HG02943 (cell line): ENCODE measurements around the gene COX8C.

Experiments used
- ATAC-seq: cut with Tn5 transposase; IDR thresholded peaks from one replicate; pipeline ENCODE4 v1.9.1; 2021; ENCODE audit warnings: mild to moderate bottlenecking, low read depth, moderate library complexity; ENCODE audit not compliant: unreplicated experiment

The COX8C gene, protein sequence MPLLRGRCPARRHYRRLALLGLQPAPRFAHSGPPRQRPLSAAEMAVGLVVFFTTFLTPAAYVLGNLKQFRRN

DNA sequence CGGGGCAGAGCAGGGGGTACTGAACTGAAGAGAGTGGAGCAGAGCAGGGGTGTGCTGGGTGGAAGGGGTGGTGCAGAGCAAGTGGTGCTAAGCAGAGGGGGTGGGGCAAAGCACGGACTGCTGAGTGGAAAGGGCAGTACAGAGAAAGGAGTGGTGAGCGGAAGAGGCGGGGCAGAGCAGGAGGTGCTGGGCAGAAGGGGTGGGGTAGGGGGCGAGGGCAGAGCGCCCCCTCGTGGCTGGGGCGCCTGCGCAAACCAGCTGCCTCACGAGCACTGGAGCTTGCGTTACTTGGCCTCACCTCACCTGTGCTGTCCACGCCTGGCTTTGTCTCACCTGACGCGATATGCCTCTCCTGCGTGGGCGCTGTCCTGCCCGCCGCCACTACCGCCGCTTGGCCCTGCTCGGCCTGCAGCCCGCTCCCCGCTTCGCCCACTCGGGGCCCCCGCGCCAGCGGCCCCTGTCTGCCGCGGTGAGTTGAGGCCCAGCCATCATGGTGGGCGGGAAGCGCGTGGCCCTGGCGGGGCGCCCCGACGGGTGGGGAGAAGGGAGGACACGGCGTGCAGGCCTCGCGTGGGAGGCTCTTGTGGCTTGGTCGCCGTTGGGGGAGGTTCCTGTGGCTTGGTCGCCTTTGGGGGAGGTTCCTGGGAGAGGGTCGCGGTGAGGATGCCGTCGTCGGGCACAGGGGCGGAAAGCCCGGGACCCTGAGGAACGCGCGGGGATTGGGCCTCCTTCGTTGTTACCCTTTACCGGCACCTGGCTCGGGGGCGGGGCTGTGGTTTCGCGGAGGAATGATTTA is at the start of gene COX8C:
Gene COX8C (plus strand): TSS at position 257 of the 796 bp plus-strand sequence. CDS start 87 bp downstream, at position 344.
- no peak for ATAC-seq

DNA sequence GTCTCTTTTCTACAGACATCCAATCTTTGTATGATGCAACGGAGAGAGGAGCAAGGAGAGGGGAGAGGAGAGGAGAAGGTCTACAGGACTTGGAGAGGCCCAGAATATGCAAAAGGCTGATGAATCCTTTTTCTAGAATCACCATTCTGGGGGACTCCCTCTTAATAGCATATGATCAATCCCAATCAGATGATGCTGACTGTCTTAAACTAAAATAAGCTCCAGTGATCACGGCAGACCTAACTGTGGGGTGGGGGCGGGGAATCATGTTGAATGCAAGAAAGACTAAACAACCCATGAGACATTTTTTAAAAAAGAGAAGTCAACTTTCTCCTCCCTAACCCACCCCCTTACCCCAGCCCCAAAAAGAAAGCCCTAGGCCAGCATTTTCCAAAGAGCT is 47.6 kb upstream of the COX8C start:
- no peak for ATAC-seq

DNA sequence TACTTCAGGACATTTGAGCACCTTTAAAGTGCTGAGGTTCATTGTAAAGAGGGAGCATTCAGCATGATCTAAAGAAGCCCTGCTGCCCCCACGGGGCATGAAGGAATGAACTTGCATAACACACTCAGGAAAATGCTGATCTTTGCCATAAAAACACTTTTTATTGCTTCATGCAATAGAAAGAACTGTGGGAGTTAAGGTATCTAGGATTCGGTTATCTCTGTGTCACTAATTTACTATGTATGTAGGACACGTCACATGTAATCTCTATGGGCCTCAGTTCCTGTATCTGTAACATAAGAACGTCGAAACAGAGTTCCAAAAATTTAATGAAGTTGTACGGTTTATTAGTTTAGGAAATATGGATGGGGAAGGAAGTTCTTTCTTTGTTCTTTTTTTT is 47.1 kb upstream of the COX8C start:
- no peak for ATAC-seq

DNA sequence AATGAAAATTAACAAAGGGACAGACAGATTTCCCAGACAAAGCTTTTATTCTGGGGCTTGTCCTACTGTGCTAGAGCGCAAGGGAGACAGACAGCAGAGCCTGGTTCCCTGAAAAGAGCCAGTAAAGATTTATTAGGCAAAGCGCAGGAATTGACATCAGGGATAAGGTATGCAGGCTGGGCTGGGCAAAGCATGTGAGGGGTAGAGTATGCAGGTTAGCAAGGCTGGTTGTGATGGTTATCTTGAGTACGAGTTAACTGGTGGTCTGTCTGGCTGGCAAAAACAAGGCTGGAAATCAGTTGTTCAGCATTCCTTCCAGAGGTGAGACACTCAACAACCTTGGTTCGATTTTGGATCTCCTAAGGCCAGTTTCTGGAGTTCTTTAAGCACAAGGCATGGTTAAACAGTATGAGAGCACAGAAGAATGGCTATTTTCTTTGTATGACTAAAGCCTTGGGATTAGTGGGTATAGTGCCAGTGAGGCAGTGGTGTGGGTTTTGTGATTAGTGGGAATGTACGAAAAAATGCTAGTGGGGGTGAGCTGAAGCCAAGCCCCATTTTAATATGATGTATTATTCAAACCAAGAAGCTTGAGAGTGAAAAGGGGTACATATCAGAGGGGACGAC is 45.0 kb upstream of the COX8C start:
- ATAC-seq = no peak

DNA sequence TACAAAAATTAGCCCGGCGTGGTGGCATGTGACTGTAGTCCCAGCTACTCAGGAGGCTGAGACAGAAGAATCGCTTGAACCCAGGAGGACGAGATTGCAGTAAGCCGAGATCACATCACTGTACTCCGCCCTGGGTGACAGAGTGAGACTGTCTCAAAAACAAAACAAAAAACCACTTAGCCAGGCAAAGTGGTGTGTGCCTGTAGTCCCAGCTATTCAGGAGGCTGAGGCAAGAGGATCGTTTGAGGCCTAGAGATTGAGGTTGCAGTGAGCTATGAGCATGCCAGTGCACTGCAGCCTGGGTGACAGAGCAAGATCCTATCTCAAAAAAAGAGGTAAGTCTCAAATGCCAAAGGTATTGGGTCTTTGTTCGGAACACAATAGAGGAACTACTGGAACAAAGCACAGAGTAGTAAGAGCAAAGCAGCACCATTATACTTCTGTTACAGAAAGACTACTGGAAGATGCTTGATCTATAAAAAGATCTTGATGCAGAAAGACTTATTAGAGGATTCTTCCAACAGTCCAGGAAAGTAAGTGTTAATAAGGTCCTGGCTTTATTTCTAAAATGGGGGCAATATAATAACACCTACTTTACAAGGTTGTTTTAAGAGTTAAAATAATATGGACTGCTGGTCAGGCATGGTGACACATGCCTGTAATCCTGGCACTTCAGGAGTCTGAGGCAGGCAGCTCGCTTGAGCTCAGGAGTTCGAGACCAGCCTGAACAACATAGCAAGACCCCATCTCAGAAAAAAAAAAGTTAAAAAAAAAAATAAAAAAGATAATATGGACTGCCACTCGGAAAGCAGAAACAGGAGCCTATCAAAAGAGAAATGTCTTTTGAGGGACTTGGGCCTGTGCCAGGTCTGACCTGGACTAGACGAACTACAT is 44.0 kb upstream of the COX8C start:
- ATAC-seq = no peak

DNA sequence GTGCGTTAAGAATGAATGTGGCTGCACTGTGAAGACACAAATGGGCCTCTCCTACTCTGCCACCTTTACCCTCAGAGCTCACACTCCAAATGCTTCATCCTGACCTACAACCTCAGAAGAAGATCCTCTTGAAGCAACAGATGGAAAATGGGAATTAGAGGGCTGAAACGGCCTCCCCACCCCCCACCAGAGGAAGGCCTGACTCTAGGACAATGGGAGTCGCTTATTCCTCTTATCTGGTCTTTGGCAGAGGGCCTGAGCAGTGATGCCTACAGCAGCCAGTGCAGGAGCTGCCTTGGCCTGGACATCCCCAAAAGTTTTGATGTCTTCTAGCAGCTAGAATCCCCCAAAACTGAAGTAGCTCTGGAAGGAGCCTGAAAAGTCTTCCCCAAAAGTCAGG is 43.3 kb upstream of the COX8C start:
- no peak for ATAC-seq

DNA sequence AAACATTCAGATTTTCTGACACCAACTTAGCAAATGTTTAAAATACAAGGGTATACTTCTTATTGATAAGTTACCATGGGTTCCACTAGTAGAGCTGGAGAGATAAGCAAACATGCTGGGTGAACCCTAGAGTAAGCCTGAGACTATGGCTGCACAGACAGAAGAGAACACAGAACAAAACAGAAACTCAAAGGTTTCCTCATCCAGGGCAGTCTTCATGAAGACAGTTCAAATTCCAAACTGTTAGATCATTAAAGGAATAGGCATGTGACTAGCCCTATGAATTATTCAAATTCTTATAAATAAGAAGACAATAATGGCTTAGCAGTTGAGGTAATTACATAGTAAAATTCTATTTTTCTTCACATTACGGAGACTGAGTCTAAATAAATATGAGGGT is 42.2 kb upstream of the COX8C start:
- ATAC-seq = no peak

DNA sequence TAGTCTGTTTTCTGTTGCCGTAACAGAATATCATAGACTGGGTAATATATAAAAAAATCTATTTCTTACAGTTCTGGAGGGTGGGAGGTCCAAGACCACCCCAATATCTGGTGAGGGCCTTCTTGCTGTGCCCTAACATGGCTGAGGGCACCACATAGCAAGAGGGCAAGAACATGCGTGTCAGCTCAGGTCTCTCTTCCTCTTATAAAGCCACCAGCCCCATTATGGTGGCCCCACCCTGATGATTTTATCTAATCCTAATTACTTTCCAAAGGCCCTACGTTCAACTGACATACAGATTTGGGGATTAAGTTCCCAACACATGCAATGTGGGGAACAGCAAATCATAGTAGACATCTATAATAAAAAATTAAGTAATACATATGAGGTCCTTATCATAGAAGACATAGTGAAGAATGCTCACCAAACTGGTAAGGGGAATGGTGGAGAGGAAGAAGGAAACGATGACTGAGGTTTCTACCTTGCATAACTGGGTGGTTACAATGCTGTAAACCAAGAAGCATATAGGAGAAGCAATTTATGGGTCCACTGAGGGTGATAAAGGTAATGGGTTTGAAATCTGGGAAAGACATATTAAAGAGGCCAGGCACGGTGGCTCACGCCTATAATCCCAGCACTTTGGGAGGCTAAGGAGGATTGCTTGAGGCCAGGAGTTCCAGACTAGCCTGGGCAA is 41.1 kb upstream of the COX8C start:
- ATAC-seq = no peak

DNA sequence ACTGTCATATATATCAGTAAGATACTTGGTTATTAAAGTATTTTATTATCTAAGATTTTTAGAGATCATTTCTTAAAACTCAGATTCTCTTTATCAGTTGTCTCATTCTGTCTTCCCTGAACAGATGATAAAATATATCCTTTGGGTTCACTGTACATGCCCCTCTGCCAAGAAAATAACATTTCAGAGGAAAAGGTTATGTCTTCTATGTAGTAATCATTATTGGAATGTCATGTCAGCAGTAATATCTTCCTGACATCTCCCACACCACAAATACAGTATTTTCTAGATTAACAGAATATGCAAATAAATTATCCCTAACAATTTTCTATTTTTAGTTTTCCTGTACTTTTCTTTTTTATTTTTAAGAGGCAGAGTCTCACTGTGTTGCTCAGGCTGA is 40.2 kb upstream of the COX8C start:
- ATAC-seq = no peak

DNA sequence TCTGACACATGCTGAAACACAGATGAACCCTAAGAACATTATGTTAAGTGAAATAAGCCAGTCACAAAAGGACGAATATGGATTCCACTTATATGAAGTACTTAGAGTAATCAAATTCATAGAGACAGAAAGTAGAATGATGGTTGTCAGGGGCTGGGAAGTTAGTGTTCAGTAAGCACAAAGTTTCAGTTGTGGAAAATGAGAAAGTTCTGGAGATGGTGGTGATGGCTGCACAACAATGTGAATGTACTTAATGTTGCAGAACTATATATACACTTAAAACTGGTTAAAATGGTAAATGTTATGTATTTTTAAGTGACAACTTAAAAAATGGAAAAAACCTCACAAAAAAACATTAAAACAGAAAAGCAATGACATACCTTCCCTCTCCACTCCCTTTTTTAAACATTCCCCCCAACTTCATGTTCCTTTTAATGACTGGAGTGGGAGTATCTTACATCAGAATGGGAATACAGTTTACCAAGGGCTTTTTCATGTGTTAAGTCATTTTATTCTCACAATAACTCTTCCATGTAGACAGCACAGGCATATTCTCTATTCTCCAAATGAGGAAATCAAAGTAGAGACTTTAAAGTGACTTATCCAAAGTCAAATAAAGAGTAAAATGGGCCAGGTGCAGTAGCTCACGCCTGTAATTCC is 38.2 kb upstream of the COX8C start:
- no peak for ATAC-seq

DNA sequence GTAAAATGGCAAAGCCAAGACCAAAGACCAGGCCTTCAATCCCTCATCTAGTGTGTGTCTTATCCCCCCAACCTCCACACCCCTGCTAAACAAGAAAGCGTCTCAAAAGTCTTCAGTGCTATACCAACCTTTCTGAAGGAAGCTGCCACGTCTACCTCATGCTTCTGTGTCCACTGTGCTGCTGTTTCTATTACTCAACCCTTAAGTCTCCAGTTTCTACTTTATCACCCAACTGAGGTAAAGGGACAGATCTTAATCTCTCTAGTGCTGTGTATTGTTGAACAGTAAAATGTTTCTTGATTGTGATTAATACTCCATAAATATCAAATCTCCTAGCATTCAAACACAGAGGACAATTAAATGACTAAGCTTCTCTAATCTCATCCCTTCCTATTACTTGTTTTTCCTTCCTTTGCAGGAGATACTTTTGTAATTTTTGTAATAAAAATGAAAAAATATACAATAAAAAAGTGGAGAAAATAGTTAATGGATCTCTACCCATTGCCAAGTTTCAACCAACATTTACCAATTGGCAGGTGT is 37.5 kb upstream of the COX8C start:
- no peak for ATAC-seq

DNA sequence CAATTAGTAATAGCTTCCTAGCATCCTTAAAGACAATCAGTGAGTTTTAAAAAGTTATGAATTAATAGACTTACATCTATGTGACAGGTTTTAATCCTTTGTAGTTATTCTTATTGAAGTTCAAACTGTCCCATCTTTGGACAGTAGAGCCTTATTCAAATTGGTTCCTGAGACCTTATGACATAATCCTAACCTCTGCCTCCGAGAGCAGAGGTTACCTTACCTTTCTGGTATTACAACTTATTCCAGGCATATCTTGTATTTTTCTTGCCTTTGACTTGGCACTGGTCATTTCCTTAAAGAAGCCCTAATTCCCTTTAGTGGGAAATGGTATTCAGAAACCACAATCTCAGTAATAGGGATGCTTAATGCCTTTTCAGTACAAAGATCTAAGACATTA is 35.9 kb upstream of the COX8C start:
- no peak for ATAC-seq

DNA sequence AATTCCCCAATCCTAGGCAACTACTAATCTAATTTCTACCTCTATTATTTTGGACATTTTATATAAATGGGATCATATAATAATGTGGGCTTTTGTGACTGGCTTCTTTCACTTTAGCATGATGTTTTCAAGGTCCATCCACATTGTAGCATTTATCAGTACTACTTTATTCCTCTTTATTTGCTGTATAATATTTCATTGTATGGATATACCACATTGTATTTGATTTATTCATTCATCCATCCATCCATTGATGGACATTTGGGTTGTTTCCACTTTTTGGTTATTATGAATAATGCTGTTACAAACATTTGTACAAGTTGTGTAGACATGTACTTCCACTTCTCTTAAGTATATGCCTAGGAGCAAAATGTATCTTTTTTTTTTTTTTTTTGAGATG is 31.4 kb upstream of the COX8C start:
- no peak for ATAC-seq

DNA sequence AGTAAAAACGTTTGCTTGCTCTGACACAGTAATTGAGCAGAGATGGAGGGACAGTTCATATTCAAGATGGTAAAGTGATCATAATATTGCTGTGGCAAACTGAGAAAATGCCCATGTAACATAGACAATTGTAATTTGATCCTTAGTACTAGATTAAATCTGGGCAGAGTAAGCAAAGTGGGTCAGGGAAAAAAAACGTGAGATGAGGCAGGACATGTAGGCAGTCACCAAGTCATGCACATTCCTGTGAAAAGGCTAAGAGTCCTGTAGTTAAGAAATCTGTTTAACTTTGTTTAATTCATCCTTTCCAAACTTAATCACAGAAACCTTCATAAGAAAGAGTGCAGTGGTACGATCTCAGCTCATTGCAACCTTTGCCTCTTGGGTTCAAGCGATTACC is 30.3 kb upstream of the COX8C start:
- ATAC-seq = no peak

DNA sequence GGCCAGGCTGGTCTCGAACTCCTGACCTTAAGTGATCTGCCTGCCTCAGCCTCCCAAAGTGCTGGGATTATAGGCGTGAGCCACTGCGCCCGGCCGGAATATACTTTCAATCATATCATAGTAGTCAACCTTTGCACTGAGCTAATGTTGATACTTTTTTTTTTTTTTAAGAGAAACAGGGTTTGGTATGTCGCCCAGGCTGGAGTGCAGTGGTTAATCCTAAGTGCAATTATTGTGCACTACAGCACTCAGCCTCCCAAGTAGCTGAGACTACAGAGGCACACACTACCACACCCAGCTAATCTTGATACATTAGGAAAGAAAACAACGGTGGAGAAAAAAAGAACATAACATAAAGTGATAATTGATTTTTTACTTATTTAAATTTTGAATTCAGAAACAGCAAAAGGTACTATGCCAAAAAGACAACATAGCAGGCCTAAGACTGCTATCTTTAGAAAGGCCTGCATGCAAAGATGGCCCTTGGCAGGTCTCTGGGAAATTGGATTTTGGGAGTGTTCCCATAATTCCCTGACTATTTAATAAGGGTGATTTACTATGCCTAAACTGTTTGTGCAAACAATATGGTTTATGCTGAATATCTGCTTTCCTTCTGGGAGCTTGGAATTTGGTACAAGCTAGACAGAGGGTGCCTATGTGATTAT is 29.6 kb upstream of the COX8C start:
- no peak for ATAC-seq

DNA sequence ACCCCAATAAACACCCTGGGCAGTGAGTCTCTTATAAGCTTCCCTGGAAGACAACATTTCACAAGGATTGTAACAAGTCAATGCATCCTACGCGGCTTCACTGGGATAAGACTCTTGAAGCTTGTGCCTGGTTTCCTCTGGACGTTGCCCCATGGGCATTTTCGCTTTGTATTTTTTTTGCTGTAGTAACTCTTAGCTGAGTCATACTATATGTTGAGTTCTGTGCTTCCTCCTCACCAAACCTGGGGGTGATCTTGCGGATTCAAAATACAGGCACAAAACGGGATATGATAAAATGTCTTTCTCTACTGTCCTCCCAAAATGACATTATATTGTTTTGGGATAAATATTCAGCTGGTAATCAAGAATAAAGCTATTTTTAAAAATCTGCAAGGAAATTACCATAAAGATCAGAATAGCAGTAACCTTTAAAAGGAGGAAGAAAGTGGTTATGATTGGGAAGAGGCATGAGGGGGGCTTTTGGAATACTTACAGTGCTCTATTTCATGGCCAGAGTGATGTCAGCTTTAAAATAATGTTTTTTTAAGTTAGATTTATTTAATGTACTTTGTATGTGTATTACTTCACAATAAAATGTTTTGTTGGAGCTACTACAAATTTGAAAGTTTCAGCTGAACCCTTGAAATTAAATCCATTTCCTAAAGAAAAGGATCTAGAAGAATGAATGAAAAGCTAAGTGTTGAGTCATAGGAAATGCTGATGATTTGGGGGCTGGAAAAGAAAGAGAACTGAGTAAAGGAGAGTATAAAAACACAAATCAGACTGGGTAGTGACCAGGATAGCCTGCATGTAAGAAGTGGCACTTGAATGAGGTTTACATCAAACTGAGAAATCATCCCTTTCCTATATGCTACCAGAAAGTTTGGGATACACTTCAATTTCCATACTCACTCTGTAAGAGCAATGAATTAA is 28.8 kb upstream of the COX8C start:
- ATAC-seq = no peak

DNA sequence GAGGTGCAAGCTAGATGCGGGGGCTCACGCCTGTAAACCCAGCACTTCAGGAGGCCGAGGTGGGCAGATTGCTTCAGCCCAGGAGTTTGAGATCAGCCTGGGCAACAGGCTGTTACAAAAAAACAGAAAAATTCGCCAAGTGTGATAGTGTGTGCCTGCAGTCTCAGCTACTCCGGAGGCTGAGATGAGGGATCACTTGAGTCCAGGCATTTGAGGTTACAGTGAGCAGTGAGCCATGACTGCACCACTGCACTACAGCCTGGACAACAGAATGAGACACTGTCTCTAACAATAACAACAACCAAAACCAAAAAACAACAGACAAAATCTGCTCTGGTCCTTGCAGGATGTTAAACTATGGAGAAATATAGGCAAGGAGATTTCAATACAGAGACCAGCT is 28.1 kb upstream of the COX8C start:
- ATAC-seq = no peak

DNA sequence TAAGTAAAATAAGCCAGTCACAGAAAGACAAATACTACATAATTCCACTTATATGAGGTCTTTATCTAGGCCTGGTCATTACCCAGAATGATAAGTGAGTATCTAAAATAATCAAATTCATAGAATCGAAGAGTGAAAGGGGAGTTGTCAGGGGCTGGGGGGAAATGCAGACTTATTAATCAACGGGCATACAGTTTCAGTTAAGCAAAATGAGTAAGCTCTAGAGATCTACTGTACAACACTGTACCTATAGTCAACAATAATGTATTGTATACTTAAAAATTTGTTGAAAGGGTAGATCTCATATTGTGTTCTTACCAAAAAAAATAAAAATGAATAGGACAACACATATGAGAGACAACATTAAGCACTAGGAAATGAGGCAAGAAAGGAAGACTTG is 27.5 kb upstream of the COX8C start:
- no peak for ATAC-seq
